Activated naive CD8-positive, alpha-beta T cell (primary cell): ENCODE results near the gene LIM2.
"Not testable (repeated sequence)": the region's sequence is repeated elsewhere in the genome, so short reads cannot be mapped to it uniquely, and the experiment has no call there.

Experiments used
- H3K27ac Mint-ChIP-seq: one replicate; pipeline ENCODE4 v1.8.0; 2021; ENCODE audit warnings: mixed read lengths
- H3K27me3 Mint-ChIP-seq: one replicate; pipeline ENCODE4 v1.8.0; 2021; ENCODE audit warnings: mixed read lengths
- H3K36me3 Mint-ChIP-seq: one replicate; pipeline ENCODE4 v1.8.0; 2021; ENCODE audit warnings: mixed read lengths
- H3K4me1 Mint-ChIP-seq: one replicate; pipeline ENCODE4 v1.8.0; 2021; ENCODE audit warnings: low read depth, mixed read lengths
- H3K4me3 Mint-ChIP-seq: one replicate; pipeline ENCODE4 v1.8.0; 2021; ENCODE audit warnings: mild to moderate bottlenecking, mixed read lengths
- H3K9me3 Mint-ChIP-seq: one replicate; pipeline ENCODE4 v1.8.0; 2021; ENCODE audit warnings: low read depth, mixed read lengths

Gene LIM2

DNA sequence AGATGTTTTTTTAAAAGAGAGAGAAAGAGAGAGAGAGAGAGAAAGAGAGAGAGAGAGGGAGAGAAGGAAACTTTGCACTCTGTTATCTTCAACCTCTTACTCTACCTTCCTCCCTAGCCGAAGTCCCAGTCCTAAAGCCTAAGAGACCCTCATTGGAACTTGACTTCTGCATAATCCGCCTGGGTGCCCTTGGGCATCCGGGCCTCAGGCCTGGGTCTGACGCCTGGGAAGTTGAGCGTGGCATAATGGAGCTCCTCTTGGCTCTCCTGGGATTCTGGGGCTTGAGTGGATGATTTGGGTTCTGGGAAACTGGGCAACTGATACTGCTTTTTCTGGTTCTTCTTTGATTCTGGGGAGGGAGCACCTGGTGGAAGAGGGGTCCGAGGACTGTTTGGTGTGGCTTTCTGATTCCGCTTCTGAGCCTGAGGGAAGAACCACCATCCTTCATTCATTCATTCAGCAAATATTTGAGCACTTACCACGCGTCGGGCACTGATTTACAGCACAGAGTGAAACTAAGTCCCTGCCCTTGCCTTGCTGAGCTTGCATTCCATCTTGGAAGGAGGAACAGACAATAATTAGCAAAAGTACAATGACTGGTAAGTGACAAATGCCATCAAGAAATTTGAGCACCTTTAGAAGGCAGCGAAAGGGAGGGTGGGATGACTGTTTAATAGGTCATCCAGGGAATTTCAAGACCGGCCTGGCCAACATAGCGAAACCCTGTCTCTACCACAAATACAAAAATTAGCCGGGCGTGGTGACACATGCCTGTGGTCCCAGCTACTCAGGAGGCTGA is 23.4 kb upstream of the LIM2 start:
- Mint-ChIP-seq H3K4me3 (no peak overlapping the region), H3K27me3 (no peaks in the 10 kb centered on the region), H3K9me3 (no peaks in the 10 kb centered on the region), H3K27ac (no peak overlapping the region), H3K4me1 (no peaks in the 10 kb centered on the region), H3K36me3 (peaks cover 3% of the 10 kb centered on the region)

DNA sequence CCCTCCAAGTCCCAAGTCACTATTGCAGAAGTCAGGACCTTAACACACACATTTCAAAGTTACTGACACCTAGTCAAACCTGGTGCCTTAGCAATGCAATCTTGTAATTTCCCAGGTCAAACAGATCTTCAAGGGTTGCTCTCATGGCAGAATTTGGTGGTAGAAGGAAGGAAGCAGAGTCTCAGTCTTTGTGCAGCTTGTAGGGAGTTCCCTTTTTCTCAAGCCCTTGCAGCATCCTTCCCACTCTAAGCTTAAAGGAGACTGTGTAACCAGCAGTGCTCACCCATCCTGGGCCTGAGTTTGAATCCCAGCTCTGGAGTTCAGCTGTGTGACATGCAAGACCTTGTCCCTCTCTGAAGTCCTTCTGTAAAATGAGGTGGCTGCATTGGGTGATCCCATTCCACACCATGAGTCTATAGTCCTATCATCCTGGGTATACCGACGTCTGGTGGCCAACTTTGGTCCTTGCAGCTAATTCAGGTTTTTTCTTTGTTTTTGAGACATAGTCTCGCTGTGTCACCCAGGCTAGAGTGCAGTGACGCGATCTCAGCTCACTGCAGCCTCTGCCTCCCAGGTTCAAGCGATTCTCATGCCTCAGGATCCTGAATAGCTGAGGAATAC is 19.8 kb upstream of the LIM2 start:
- Mint-ChIP-seq H3K9me3 (no peaks in the 10 kb centered on the region), H3K4me1 (no peaks in the 10 kb centered on the region), H3K27ac (no peak overlapping the region), H3K27me3 (no peaks in the 10 kb centered on the region), H3K4me3 (no peak overlapping the region), H3K36me3 (peaks cover 3% of the 10 kb centered on the region)

DNA sequence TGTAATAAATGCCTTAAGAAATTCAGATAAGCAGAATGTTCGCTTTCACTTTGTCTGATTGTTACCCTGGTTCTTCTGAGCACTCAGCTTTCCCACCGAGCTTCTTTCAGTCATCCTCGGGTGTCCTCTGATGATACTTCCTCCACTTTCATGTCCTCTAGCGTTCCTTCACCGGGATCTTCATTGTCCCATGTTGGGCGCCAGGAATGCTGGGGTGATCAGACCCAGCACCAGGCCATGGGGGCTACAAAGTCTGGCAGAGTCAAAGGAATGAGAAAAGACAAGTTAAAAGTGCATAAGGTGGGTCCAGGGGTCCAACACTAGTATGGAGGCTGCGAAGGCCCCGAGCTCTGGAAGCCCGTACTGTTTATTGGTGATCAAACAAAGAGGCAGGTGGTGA is 14.3 kb upstream of the LIM2 start:
- H3K9me3 Mint-ChIP-seq = peaks cover 9% of the 10 kb centered on the region
- no peaks in the 10 kb centered on the region for H3K27me3 Mint-ChIP-seq
- H3K36me3 Mint-ChIP-seq = peaks cover 8% of the 10 kb centered on the region
- no peak overlapping the region for H3K4me3 Mint-ChIP-seq
- peaks cover 9% of the 10 kb centered on the region for H3K4me1 Mint-ChIP-seq
- H3K27ac Mint-ChIP-seq = no peak overlapping the region

DNA sequence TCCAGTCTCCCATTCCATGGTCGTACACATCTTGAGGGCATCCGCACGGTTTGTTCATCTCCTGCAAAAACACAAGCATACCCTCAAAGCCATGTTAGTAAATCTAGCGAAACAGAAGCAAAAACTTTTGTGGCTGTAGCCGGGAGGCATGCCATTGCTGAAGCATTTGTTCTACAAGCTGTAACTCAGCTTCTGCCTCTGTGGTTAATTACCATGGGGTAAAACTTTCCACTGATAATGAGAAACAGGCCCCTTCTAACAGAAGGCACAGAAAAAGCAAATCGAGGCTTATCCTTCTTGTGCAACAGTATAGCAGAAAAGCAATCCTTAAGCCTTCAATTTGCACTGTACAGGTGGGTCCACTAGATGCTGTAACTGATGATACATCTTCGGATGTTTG is 12.2 kb upstream of the LIM2 start:
- H3K27ac Mint-ChIP-seq, H3K9me3 Mint-ChIP-seq: not testable (repeated sequence)
- peaks cover 19% of the 10 kb centered on the region for H3K4me1 Mint-ChIP-seq

GRCh38 chr19:51399231-51399630 is 11.5 kb upstream of the LIM2 start:
- peaks cover 5% of the 10 kb centered on the region for H3K36me3 Mint-ChIP-seq
- H3K4me1 Mint-ChIP-seq = peaks cover 26% of the 10 kb centered on the region
- peaks cover 9% of the 10 kb centered on the region for H3K9me3 Mint-ChIP-seq
- no peaks in the 10 kb centered on the region for H3K27me3 Mint-ChIP-seq
- H3K27ac Mint-ChIP-seq = no peak overlapping the region
- H3K4me3 Mint-ChIP-seq = no peak overlapping the region

More for the DNA sequence above, 12.2 kb upstream of the LIM2 start:
- H3K27me3 Mint-ChIP-seq, H3K4me3 Mint-ChIP-seq, H3K36me3 Mint-ChIP-seq: not testable (repeated sequence)

GRCh38 chr19:51398096-51398704 is 10.4 kb upstream of the LIM2 start:
- Mint-ChIP-seq H3K4me1 (peaks cover 33% of the 10 kb centered on the region), H3K4me3 (no peak overlapping the region), H3K27me3 (no peaks in the 10 kb centered on the region), H3K27ac (no peak overlapping the region), H3K9me3 (peaks cover 9% of the 10 kb centered on the region), H3K36me3 (peaks cover 5% of the 10 kb centered on the region)

- H3K4me3 Mint-ChIP-seq = not testable (repeated sequence)
Observed at GRCh38 chr19:51397453-51397852, 9.7 kb upstream of the LIM2 start.

DNA sequence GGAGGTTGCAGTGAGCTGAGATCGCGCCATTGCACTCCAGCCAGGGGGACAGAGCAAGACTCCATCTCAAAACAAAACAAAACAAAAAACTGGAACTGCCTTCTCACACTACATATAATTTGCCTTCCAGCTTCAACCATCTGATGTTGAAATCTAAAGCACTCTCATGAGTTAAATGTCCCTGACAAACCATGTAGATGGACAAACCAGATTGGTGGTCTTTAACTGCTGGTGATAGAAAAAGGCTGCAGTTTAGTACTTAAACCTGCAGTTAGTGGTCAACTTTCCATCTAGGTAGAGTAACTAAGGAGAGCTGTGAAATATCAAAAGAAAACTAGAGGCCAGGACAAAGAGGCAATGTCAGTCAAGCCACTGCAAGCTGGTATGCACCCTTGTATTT is 8.4 kb upstream of the LIM2 start:
- Mint-ChIP-seq H3K27me3 (no peaks in the 10 kb centered on the region), H3K4me3 (peak overlapping the region; percentile 32), H3K27ac (no peak overlapping the region), H3K36me3 (no peaks in the 10 kb centered on the region), H3K9me3 (no peaks in the 10 kb centered on the region), H3K4me1 (peaks cover 41% of the 10 kb centered on the region)

More at GRCh38 chr19:51397453-51397852, 9.7 kb upstream of the LIM2 start:
- not testable (repeated sequence) for H3K9me3 Mint-ChIP-seq, H3K27ac Mint-ChIP-seq, H3K27me3 Mint-ChIP-seq, H3K36me3 Mint-ChIP-seq
- peaks cover 37% of the 10 kb centered on the region for H3K4me1 Mint-ChIP-seq

GRCh38 chr19:51394050-51394836 is 6.5 kb upstream of the LIM2 start:
- Mint-ChIP-seq H3K27me3 (no peaks in the 10 kb centered on the region), H3K9me3 (no peaks in the 10 kb centered on the region), H3K4me1 (peaks cover 43% of the 10 kb centered on the region), H3K36me3 (no peaks in the 10 kb centered on the region), H3K27ac (peak overlapping the region; percentile 84), H3K4me3 (peak overlapping the region; percentile 86)

DNA sequence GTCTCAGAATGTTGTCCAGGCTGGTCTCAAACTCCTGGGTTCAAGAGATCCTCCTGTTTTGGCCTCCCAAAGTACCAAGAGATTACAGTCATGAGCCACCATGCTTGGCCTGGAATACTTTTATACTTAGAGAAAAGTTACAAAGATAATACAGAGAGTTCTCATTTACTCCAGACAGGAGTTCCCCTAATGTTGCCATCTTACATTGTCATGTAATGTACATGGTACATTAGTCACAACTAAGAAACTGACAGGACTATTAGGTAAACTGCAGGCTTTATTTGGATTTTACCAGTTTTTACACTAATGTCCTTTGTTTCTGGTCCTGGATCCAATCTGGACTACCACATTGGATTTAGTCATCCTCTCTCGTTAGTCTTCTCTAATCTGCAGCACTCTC is 4.9 kb upstream of the LIM2 start:
- no peaks in the 10 kb centered on the region for H3K9me3 Mint-ChIP-seq
- H3K36me3 Mint-ChIP-seq = no peaks in the 10 kb centered on the region
- H3K27me3 Mint-ChIP-seq = no peaks in the 10 kb centered on the region
- peak overlapping the region; percentile 78 for H3K4me3 Mint-ChIP-seq
- H3K27ac Mint-ChIP-seq = peak overlapping the region; percentile 77
- H3K4me1 Mint-ChIP-seq = peaks cover 35% of the 10 kb centered on the region

- H3K27ac Mint-ChIP-seq = peak overlapping the region; percentile 7
- no peaks in the 10 kb centered on the region for H3K27me3 Mint-ChIP-seq
- H3K4me3 Mint-ChIP-seq = no peak overlapping the region
- no peaks in the 10 kb centered on the region for H3K9me3 Mint-ChIP-seq
- no peaks in the 10 kb centered on the region for H3K36me3 Mint-ChIP-seq
- peaks cover 32% of the 10 kb centered on the region for H3K4me1 Mint-ChIP-seq
Observed at GRCh38 chr19:51391073-51391611, 3.4 kb upstream of the LIM2 start.

DNA sequence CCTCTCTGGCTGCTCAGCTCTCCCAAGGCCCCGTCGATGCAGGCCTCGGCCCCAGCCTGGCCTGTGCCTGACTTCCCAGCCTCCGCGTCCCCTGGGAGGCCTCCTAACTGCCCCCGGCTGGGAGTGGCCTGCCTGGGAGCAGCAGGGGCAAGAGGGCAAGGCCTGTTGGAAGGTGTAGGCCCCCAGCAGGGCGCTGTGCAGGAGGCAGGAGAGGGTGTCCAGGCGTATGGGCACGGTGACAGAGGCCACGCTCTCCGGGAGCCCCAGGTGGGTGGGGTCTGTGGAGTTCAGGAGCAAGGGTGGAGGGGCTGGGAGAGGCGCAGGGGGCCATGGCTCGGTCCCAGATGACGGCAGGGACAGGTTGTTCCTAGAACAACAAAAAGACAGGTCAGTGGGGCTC is 1.4 kb upstream of the LIM2 start:
- no peak overlapping the region for H3K27ac Mint-ChIP-seq
- H3K9me3 Mint-ChIP-seq = no peaks in the 10 kb centered on the region
- no peak overlapping the region for H3K4me3 Mint-ChIP-seq
- no peaks in the 10 kb centered on the region for H3K36me3 Mint-ChIP-seq
- H3K27me3 Mint-ChIP-seq = no peaks in the 10 kb centered on the region
- H3K4me1 Mint-ChIP-seq = peaks cover 16% of the 10 kb centered on the region

DNA sequence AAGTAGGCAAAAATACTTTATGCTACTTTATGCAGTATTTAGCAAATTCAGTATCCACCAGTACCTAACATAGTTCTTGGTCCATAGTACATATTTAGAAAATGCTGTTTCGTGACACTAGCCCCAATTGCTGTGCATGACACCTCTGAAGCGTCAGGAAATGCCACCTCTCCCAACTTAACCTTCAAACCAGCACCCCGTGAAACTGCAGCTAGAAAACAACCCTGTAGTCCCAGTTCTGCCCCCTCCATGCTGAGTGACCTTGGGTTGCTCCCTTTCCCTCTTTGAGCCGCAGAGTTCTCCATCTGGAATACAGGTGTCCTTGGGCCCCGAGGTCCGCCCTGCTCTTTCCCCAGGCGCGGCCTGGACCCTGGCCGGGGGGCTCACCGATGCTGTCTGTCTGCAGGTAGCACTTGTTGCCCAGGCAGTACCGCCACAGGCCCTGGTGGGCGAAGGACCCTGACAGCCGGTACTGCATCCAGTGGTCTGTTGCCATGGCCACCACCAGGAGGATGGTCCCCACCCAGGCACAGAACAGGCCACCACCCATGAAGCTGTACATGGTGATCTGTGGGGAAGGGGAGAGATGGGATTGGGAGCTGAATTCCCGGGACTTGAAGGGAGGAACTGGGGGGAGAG is 773 bp downstream of the LIM2 start:
- Mint-ChIP-seq H3K4me3 (no peak overlapping the region), H3K9me3 (no peaks in the 10 kb centered on the region)

DNA sequence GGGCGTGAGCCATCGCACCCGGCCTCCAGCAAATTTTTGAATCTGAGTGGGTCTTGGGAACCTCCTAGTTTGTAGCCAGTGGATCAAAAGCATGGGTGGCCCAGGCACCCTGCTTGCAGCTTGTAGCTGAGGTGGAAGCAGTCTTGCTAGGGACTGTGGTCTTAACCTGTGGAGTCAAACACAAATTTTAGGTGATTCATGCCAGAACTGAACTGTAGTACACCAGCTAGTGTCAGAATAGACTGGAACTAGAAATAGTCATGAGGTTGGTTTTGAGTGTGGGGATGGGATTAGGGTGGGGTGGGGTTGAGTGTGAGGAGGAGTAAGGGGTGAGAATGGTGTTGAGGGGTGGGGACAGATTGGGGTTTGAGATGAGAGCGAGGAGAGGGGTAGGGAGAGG is 5.8 kb downstream of the LIM2 start:
- Mint-ChIP-seq H3K27ac (no peak overlapping the region), H3K27me3 (no peaks in the 10 kb centered on the region), H3K36me3 (no peaks in the 10 kb centered on the region), H3K4me1 (peaks cover 14% of the 10 kb centered on the region), H3K4me3 (no peak overlapping the region), H3K9me3 (no peaks in the 10 kb centered on the region)

More for the DNA sequence above, 773 bp downstream of the LIM2 start:
- Mint-ChIP-seq H3K27ac (no peak overlapping the region), H3K27me3 (no peaks in the 10 kb centered on the region), H3K4me1 (peaks cover 8% of the 10 kb centered on the region), H3K36me3 (no peaks in the 10 kb centered on the region)
